Nephron (organoid): Measurements from ENCODE around the gene ZNF618.

Experiments
- H3K27ac Mint-ChIP-seq, 3 experiments: 2 replicates each; pipeline ENCODE4 v1.8.0; 2020; ENCODE audit warnings: mixed read lengths in 3 of 3, mild to moderate bottlenecking in 2 of 3, moderate library complexity in 1 of 3
- H3K27me3 Mint-ChIP-seq: 2 replicates; pipeline ENCODE4 v1.8.0; 2021; ENCODE audit warnings: low read depth, mild to moderate bottlenecking, moderate library complexity, mixed read lengths
- H3K36me3 Mint-ChIP-seq: 2 replicates; pipeline ENCODE4 v1.8.0; 2020; ENCODE audit warnings: low read depth, mixed read lengths
- H3K4me1 Mint-ChIP-seq: 2 replicates; pipeline ENCODE4 v1.8.0; 2020; ENCODE audit warnings: mixed read lengths
- H3K4me3 Mint-ChIP-seq, 3 experiments: 2 replicates each; pipeline ENCODE4 v1.8.0; 2020; ENCODE audit warnings: mild to moderate bottlenecking in 3 of 3, mixed read lengths in 3 of 3, moderate library complexity in 2 of 3
- H3K9me3 Mint-ChIP-seq: 2 replicates; pipeline ENCODE4 v1.8.0; 2020; ENCODE audit warnings: mixed read lengths
- TF ChIP-seq, protein P1 (sequence below), 3 experiments: fragments of 200-600 bp; sonication (generic); IDR thresholded peaks; one replicate each; pipeline ENCODE4 v1.5.0; 2021; ENCODE audit warnings: antibody characterized with exemption in 3 of 3; ENCODE audit not compliant: unreplicated experiment in 3 of 3

The ZNF618 gene

DNA sequence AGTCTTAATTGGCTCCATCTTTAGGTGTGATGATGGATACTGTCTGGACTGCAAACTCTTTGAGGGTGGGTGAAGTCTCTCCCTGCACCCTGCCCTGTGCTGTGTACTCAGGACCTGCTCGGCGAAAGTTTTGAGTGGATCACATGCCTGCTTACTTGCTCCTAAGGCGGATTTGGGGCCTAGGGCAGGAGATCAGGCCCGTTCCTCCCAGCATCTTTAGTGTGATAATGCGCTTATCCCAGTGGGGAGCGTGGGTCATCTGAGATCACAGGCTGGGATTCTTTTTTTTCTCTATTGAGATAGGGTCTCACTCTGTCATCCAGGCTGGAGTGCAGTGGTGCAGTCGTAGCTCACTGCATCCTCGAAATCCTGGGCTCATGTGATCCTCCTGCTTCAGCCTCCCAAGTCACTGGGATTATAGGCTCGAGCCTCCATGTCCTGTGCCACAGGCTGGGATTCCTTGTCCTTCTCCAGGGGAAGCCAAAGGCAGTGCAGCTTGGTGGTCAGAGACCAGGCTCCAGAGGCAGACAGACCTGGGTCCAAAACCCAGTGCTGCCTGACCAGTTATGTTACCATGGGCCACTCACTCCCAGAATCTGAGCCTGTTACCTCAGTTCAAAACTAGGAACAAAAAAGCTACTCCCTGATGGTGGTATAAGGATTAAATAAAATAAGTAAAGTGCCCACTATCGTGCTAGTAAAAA, 59.7 kb downstream of the ZNF618 start:
- no peaks in the 10 kb centered on the region for H3K27me3 Mint-ChIP-seq
- peaks cover 11% of the 10 kb centered on the region for H3K4me1 Mint-ChIP-seq

DNA sequence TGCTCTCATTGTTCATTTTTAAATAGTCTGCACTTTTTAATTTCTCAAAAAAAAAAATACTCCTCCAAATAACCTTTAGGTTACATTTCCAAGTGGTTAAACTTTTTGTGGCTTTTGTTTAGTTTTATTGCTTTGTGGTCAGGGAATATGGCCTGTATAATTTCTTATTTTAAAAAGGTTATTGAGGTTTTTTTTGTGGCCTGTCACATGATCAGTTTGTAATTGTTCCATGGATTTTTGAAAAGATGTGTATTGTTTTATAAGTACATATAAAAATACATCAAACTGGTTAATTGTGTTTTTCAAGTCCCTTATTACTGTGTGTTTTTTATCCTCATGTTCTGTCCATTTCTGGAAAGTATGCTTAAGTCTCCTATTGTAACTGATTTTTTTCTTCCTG, 64.0 kb downstream of the ZNF618 start:
- peaks cover 15% of the 10 kb centered on the region for H3K9me3 Mint-ChIP-seq
- peaks cover 22% of the 10 kb centered on the region for H3K4me1 Mint-ChIP-seq
- no peak overlapping the region for H3K27ac Mint-ChIP-seq
- H3K36me3 Mint-ChIP-seq = peaks cover 50% of the 10 kb centered on the region
- no peak overlapping the region for H3K4me3 Mint-ChIP-seq
- TF ChIP-seq, protein P1, sequence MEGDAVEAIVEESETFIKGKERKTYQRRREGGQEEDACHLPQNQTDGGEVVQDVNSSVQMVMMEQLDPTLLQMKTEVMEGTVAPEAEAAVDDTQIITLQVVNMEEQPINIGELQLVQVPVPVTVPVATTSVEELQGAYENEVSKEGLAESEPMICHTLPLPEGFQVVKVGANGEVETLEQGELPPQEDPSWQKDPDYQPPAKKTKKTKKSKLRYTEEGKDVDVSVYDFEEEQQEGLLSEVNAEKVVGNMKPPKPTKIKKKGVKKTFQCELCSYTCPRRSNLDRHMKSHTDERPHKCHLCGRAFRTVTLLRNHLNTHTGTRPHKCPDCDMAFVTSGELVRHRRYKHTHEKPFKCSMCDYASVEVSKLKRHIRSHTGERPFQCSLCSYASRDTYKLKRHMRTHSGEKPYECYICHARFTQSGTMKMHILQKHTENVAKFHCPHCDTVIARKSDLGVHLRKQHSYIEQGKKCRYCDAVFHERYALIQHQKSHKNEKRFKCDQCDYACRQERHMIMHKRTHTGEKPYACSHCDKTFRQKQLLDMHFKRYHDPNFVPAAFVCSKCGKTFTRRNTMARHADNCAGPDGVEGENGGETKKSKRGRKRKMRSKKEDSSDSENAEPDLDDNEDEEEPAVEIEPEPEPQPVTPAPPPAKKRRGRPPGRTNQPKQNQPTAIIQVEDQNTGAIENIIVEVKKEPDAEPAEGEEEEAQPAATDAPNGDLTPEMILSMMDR (IDR thresholded peaks at IDR 0.05; ENCODE audit: unreplicated experiment in 3 of 3) = no peak
- no peaks in the 10 kb centered on the region for H3K27me3 Mint-ChIP-seq

More for the DNA sequence above, 59.7 kb downstream of the ZNF618 start:
- Mint-ChIP-seq H3K36me3 (peaks cover 23% of the 10 kb centered on the region), H3K9me3 (peaks cover 6% of the 10 kb centered on the region), H3K4me3 (no peak overlapping the region), H3K27ac (no peak overlapping the region)
- TF ChIP-seq, protein P1 (IDR thresholded peaks at IDR 0.05; ENCODE audit: unreplicated experiment in 3 of 3) = no peak

DNA sequence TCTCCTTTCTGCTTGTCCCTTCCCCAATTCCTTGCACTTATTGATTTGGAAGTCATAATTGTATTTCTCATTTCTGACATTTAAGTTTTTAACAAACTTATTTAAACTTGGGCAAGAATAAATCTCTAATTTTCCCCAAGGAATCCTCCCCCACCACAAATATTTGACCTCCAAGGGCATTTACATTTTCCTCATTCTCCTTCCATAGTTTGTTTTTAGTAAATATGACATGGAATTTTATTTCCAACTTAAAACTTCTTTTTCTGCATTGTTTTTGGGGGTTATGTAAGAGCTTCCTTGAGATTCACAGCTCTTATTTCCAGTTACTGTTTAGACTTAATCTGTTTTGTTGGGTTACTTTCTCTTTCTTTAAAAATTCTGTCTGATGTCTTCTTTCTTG, 64.9 kb downstream of the ZNF618 start:
- Mint-ChIP-seq H3K36me3 (peaks cover 55% of the 10 kb centered on the region), H3K9me3 (peaks cover 15% of the 10 kb centered on the region), H3K27ac (no peak overlapping the region), H3K4me1 (peaks cover 22% of the 10 kb centered on the region), H3K4me3 (no peak overlapping the region), H3K27me3 (no peaks in the 10 kb centered on the region)
- TF ChIP-seq, protein P1 (IDR thresholded peaks at IDR 0.05; ENCODE audit: unreplicated experiment in 3 of 3) = no peak

DNA sequence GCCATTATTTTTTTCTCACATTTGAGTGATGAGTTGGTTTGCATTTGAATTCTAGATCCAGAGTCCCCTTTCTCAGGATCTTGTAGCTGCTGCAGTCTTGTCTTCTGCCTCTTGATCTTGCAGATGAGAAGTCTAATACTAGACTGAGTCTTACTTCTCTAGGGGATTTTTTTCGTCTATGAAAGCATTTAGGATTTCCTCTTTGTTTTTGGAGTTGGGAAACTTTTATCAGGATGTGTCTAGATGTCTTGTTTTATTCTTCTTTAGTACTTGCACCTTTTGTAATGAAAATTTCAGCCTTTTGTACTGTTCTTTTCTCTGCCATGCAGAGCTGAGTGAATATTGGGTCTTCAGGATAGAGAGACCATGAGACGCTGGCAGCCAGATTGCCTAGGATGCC, 65.4 kb downstream of the ZNF618 start:
- Mint-ChIP-seq H3K27me3 (no peaks in the 10 kb centered on the region), H3K27ac (no peak overlapping the region), H3K36me3 (peaks cover 59% of the 10 kb centered on the region), H3K4me1 (peaks cover 22% of the 10 kb centered on the region), H3K4me3 (no peak overlapping the region), H3K9me3 (peaks cover 15% of the 10 kb centered on the region)
- TF ChIP-seq, protein P1 (IDR thresholded peaks at IDR 0.05; ENCODE audit: unreplicated experiment in 3 of 3) = no peak

DNA sequence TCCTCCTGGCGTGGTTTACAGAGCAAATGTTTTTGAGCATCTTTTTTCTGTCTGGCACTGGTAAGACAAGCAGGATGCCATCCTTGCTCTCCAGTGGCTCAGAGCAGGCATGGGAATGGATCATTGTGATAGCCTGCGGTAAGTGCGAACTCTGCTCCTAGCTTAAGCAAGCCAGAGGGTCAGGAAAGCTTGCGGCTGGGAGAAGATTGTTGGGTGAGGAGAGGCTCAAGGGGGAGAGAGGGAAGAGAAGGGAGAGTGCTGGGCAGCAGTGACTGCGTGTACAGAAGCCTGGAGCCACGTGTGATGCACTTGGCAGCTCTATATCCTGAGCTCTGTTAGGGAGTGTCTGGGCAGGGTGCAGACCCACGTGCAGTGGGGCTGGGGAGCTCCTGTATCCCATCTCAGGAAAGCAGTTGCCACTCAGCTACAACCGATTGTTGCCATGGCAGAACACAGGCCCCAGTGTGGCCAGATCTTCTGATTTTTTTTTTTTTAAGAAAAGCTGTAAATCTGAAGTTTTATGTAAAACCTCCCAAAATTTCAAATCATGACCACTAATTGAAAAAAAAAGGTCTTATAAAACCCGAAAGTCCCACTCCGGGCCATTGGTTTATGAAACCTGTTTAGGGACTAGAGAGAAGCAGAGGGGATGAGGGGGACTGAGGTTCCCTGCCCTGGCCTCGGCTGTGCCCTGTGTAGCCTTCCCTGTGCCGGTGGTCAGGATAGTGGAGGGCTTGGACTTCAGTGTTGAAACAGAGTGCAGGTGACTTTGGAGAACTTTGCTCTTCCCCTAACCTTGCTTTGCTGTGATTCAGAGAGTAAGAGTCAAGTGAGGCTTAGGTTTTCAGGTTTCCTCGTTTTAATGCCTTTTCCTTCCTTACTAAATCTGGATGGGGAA, 67.3 kb downstream of the ZNF618 start:
- Mint-ChIP-seq H3K9me3 (peaks cover 15% of the 10 kb centered on the region), H3K4me3 (no peak overlapping the region), H3K27ac (no peak overlapping the region), H3K4me1 (peaks cover 13% of the 10 kb centered on the region), H3K27me3 (no peaks in the 10 kb centered on the region), H3K36me3 (peaks cover 57% of the 10 kb centered on the region)
- TF ChIP-seq, protein P1 (IDR thresholded peaks at IDR 0.05; ENCODE audit: unreplicated experiment in 3 of 3) = no peak
